Neural progenitor cell (in vitro differentiated cells): ENCODE measurements around the gene GREM2. TPM values are rescaled to one million over a fixed set of nuclear protein-coding genes. Genes with fewer than 3 reads are reported as not detected.

ENCODE experiments used
- DNase-seq: peaks from one replicate; pipeline ENCODE4 v3.0.0-alpha.2; 2016; ENCODE audit warnings: low spot score
- H2AFZ ChIP-seq: fragments of 200-600 bp; sonication (generic); replicated peaks from 2 replicates; pipeline ENCODE4 v1.6.1; 2016; ENCODE audit warnings: antibody characterized with exemption
- H3F3A ChIP-seq: fragments of 200-600 bp; sonication (generic); 2 replicates; pipeline ENCODE4 v1.6.1; 2016; ENCODE audit warnings: antibody characterized with exemption, low read depth
- H3K27ac ChIP-seq: fragments of 200-600 bp; sonication (generic); 2 replicates; pipeline ENCODE4 v1.5.1; 2016; ENCODE audit warnings: mild to moderate bottlenecking
- H3K27me3 ChIP-seq: fragments of 200-600 bp; sonication (generic); 2 replicates; pipeline ENCODE4 v1.6.1; 2016; ENCODE audit warnings: mild to moderate bottlenecking, moderate library complexity
- H3K36me3 ChIP-seq: fragments of 200-600 bp; sonication (generic); 2 replicates; pipeline ENCODE4 v1.5.1; 2016
- H3K4me1 ChIP-seq: fragments of 200-600 bp; sonication (generic); 2 replicates; pipeline ENCODE4 v1.6.1; 2016; ENCODE audit warnings: mixed run types
- H3K4me2 ChIP-seq: fragments of 200-600 bp; sonication (generic); 2 replicates; pipeline ENCODE4 v1.6.1; 2016
- H3K4me3 ChIP-seq: fragments of 200-600 bp; sonication (generic); 2 replicates; pipeline ENCODE4 v1.5.1; 2016
- H3K79me2 ChIP-seq: fragments of 200-600 bp; sonication (generic); 2 replicates; pipeline ENCODE4 v1.6.1; 2016; ENCODE audit warnings: low read depth
- H3K9ac ChIP-seq: fragments of 200-600 bp; sonication (generic); 2 replicates; pipeline ENCODE4 v1.6.1; 2016
- H3K9me3 ChIP-seq: fragments of 200-600 bp; sonication (generic); 2 replicates; pipeline ENCODE4 v1.5.1; 2016; ENCODE audit warnings: low read depth
- H4K20me1 ChIP-seq: fragments of 200-600 bp; sonication (generic); 2 replicates; pipeline ENCODE4 v1.6.1; 2016; ENCODE audit warnings: low read depth
- H3K27ac Mint-ChIP-seq: 3 replicates; pipeline ENCODE4 v1.8.0; 2021; ENCODE audit warnings: mixed read lengths
- H3K27me3 Mint-ChIP-seq: 2 replicates; pipeline ENCODE4 v1.8.0; 2022; ENCODE audit warnings: low read depth, mild to moderate bottlenecking, inconsistent platforms, moderate library complexity, mixed read lengths; ENCODE audit not compliant: insufficient read depth
- H3K36me3 Mint-ChIP-seq: 3 replicates; pipeline ENCODE4 v1.8.0; 2021; ENCODE audit warnings: mixed read lengths
- H3K4me1 Mint-ChIP-seq: 3 replicates; pipeline ENCODE4 v1.8.0; 2021; ENCODE audit warnings: mixed read lengths
- H3K4me3 Mint-ChIP-seq: 3 replicates; pipeline ENCODE4 v1.8.0; 2021; ENCODE audit warnings: mild to moderate bottlenecking, moderate library complexity, mixed read lengths
- H3K9me3 Mint-ChIP-seq: 3 replicates; pipeline ENCODE4 v1.8.0; 2020; ENCODE audit warnings: mixed read lengths
- EZH2 ChIP-seq: fragments of 200-600 bp; sonication (generic); IDR thresholded peaks from 2 replicates; pipeline ENCODE4 v1.6.1; 2017; ENCODE audit warnings: antibody characterized with exemption, mild to moderate bottlenecking, moderate library complexity
- EZH2phosphoT487 ChIP-seq: fragments of 200-600 bp; sonication (generic); IDR thresholded peaks from 2 replicates; pipeline ENCODE4 v1.6.1; 2017; ENCODE audit warnings: antibody characterized with exemption
- total RNA-seq: library from RNA; depleted of rRNA; stranded (reverse); fragments of >200 nt; gene quantifications from 2 replicates; pipeline ENCODE4 v1.2.3, GENCODE V29; 2015; ENCODE audit warnings: low replicate concordance
- TF ChIP-seq, protein P1 (sequence below): fragments of 200-600 bp; sonication (generic); IDR thresholded peaks from 2 replicates; pipeline ENCODE4 v1.5.1; 2017; ENCODE audit warnings: antibody characterized with exemption, mild to moderate bottlenecking

The GREM2 gene
- total RNA-seq, 1 donor from 2014 or later, result not detected

DNA sequence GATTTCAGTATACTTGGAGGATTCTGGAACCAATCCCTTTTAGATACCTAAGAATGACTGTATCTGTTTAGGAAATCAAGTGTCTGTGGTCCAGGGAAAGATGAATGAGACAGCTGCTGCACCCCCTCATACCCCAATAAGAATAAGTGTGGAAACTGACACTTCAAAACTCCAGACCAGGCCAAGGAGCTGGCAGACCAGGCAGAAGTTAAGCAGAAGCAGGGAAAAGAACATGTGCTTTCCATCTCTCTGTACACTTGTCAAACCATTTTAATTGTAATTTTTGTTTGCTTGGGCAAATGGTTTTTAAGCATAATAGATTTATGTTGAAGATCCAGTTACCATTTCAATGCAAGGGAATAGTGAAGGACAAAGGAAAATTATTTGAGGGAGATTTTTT, 100.2 kb downstream of the GREM2 start:
- H3K27me3 Mint-ChIP-seq, result no peaks in the 10 kb centered on the region
- H3K9me3 Mint-ChIP-seq, result peaks cover 4% of the 10 kb centered on the region

DNA sequence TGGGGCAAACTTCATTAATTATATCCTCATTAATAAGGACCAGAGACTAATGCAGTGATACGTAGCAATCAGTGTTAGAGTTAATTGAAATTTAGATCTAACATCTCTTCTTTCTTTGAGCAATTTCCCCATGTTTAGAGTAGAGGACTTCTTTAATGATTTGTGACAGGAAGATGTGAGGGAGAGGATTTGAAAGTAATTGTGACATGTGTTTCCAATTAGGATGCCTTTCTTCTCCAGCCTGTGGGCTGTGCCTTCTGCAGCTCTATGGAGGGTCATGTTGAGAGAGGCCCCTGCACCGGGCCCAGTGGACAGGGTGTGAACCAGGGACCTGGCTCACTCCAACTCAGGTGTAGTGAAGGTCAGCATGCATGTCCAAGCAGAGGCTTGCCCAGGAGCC, 103.0 kb downstream of the GREM2 start:
- Histone ChIP-seq H3K4me3 (no peak overlapping the region), H3K36me3 (no peaks in the 10 kb centered on the region), H3F3A (no peaks in the 10 kb centered on the region), H2AFZ (no peak overlapping the region), H3K4me2 (no peak overlapping the region), H4K20me1 (no peaks in the 10 kb centered on the region), H3K4me1 (no peaks in the 10 kb centered on the region), H3K27me3 (no peaks in the 10 kb centered on the region), H3K9me3 (no peaks in the 10 kb centered on the region), H3K9ac (no peak overlapping the region), H3K27ac (no peak overlapping the region), H3K79me2 (no peaks in the 10 kb centered on the region)
- H3K27ac Mint-ChIP-seq, result no peak overlapping the region
- no peaks in the 10 kb centered on the region for H3K4me1 Mint-ChIP-seq
- TF ChIP-seq, protein P1, sequence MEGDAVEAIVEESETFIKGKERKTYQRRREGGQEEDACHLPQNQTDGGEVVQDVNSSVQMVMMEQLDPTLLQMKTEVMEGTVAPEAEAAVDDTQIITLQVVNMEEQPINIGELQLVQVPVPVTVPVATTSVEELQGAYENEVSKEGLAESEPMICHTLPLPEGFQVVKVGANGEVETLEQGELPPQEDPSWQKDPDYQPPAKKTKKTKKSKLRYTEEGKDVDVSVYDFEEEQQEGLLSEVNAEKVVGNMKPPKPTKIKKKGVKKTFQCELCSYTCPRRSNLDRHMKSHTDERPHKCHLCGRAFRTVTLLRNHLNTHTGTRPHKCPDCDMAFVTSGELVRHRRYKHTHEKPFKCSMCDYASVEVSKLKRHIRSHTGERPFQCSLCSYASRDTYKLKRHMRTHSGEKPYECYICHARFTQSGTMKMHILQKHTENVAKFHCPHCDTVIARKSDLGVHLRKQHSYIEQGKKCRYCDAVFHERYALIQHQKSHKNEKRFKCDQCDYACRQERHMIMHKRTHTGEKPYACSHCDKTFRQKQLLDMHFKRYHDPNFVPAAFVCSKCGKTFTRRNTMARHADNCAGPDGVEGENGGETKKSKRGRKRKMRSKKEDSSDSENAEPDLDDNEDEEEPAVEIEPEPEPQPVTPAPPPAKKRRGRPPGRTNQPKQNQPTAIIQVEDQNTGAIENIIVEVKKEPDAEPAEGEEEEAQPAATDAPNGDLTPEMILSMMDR, result no peak
- TF ChIP-seq EZH2 (no peak), EZH2phosphoT487 (no peak)
- no peak for DNase-seq
- H3K36me3 Mint-ChIP-seq, result no peaks in the 10 kb centered on the region
- H3K4me3 Mint-ChIP-seq, result no peak overlapping the region
- H3K9me3 Mint-ChIP-seq, result peaks cover 4% of the 10 kb centered on the region
- no peaks in the 10 kb centered on the region for H3K27me3 Mint-ChIP-seq

More for the DNA sequence above, 100.2 kb downstream of the GREM2 start:
- H4K20me1 ChIP-seq, result no peaks in the 10 kb centered on the region
- Mint-ChIP-seq H3K36me3 (no peaks in the 10 kb centered on the region), H3K4me1 (no peaks in the 10 kb centered on the region), H3K27ac (no peak overlapping the region), H3K4me3 (no peak overlapping the region)
- H3K4me1 ChIP-seq, result no peaks in the 10 kb centered on the region
- H2AFZ ChIP-seq, result no peak overlapping the region
- no peak overlapping the region for H3K9ac ChIP-seq
- no peak overlapping the region for H3K4me2 ChIP-seq
- H3K9me3 ChIP-seq, result no peaks in the 10 kb centered on the region
- H3K27ac ChIP-seq, result no peak overlapping the region
- no peak for TF ChIP-seq EZH2phosphoT487
- no peaks in the 10 kb centered on the region for H3K79me2 ChIP-seq
- no peak for DNase-seq
- H3F3A ChIP-seq, result no peaks in the 10 kb centered on the region
- H3K27me3 ChIP-seq, result no peaks in the 10 kb centered on the region
- no peaks in the 10 kb centered on the region for H3K36me3 ChIP-seq
- no peak overlapping the region for H3K4me3 ChIP-seq

DNA sequence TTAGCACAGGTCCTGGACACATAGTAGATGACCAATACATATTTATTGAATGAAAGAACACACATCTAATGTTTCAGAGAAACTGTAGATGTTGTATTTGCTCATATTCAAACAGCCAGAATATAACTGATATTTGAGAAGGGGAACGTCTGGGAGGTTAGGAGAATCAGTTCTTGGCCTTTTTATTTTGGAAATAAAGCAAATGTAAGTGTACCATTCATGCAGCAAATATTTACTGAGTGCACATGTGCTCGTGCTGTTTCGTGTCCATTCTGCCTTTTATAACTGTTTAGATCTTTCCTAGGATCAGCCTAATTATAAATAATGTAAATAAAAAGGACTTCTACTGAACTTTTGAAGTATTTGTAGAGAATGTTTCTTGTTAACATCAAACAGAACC, 103.8 kb downstream of the GREM2 start:
- Mint-ChIP-seq H3K4me3 (no peak overlapping the region), H3K4me1 (no peaks in the 10 kb centered on the region), H3K27me3 (no peaks in the 10 kb centered on the region), H3K36me3 (no peaks in the 10 kb centered on the region), H3K27ac (no peak overlapping the region), H3K9me3 (no peaks in the 10 kb centered on the region)
- H3F3A ChIP-seq, result no peaks in the 10 kb centered on the region
- H3K27me3 ChIP-seq, result no peaks in the 10 kb centered on the region
- H3K36me3 ChIP-seq, result no peaks in the 10 kb centered on the region
- H2AFZ ChIP-seq, result no peak overlapping the region
- H3K4me3 ChIP-seq, result no peak overlapping the region
- H4K20me1 ChIP-seq, result no peaks in the 10 kb centered on the region
- H3K27ac ChIP-seq, result no peak overlapping the region
- H3K4me2 ChIP-seq, result no peak overlapping the region
- no peaks in the 10 kb centered on the region for H3K9me3 ChIP-seq
- no peaks in the 10 kb centered on the region for H3K79me2 ChIP-seq
- H3K9ac ChIP-seq, result no peak overlapping the region
- TF ChIP-seq EZH2, result no peak
- TF ChIP-seq, protein P1, result no peak
- TF ChIP-seq EZH2phosphoT487, result no peak
- no peaks in the 10 kb centered on the region for H3K4me1 ChIP-seq
- DNase-seq, result no peak

DNA sequence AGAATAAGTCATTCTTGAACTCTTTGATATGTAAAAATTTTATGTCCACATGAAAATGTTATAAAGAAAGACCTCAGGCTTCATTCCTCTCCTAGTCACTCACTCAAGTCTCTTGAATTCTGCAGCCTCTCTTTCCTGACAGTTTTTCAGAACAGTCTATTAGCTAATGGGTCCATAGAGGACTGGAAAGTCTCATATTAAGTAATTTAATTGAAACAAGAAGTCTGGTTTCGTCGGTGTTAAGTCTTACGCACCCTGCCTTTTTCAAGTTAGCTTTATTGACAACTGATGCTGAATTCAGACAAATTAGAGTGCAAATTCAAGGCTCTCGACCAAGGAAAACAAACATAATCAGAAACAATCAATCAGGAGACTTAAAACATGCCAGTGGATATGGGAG, 105.8 kb downstream of the GREM2 start:
- H3K4me1 ChIP-seq, result no peaks in the 10 kb centered on the region
- no peaks in the 10 kb centered on the region for H3K36me3 Mint-ChIP-seq
- no peaks in the 10 kb centered on the region for H3K9me3 ChIP-seq

More for the DNA sequence above, 105.8 kb downstream of the GREM2 start:
- no peaks in the 10 kb centered on the region for H3K79me2 ChIP-seq
- no peak for DNase-seq
- no peaks in the 10 kb centered on the region for H3K4me1 Mint-ChIP-seq
- H3K27ac Mint-ChIP-seq, result no peak overlapping the region
- H3F3A ChIP-seq, result no peaks in the 10 kb centered on the region
- H3K27ac ChIP-seq, result no peak overlapping the region
- no peak overlapping the region for H3K9ac ChIP-seq
- H3K4me3 ChIP-seq, result no peak overlapping the region
- H3K27me3 ChIP-seq, result no peaks in the 10 kb centered on the region
- no peaks in the 10 kb centered on the region for H4K20me1 ChIP-seq
- H3K27me3 Mint-ChIP-seq, result no peaks in the 10 kb centered on the region
- H3K4me3 Mint-ChIP-seq, result no peak overlapping the region
- no peaks in the 10 kb centered on the region for H3K9me3 Mint-ChIP-seq
- H2AFZ ChIP-seq, result no peak overlapping the region
- H3K36me3 ChIP-seq, result no peaks in the 10 kb centered on the region
- H3K4me2 ChIP-seq, result no peak overlapping the region
- TF ChIP-seq EZH2phosphoT487, result no peak
- TF ChIP-seq, protein P1, result no peak
- no peak for TF ChIP-seq EZH2
